T-helper 22 cell (primary cell): ENCODE results near the gene LTBR.
"Not testable (repeated sequence)": the region's sequence is repeated elsewhere in the genome, so short reads cannot be mapped to it uniquely, and the experiment has no call there.

ENCODE experiments used
- DNase-seq: peaks from one replicate; pipeline ENCODE4 v3.0.0-alpha.2; 2020; ENCODE audit warnings: low read depth

LTBR gene

GRCh38 chr12:6425590-6426531 is 41.9 kb downstream of the LTBR start:
- DNase-seq = no peak

- peak; percentile 57 for DNase-seq
These were observed 43.1 kb downstream of the LTBR start for GRCh38 chr12:6426882-6427671.

GRCh38 chr12:6427796-6428195 is 43.8 kb downstream of the LTBR start:
- DNase-seq = not testable (repeated sequence)

- no peak for DNase-seq
These were observed 44.4 kb downstream of the LTBR start for GRCh38 chr12:6428326-6428725.

GRCh38 chr12:6430124-6430989 is 46.4 kb downstream of the LTBR start:
- no peak for DNase-seq

- DNase-seq = no peak
These were observed 49.0 kb downstream of the LTBR start for GRCh38 chr12:6432991-6433390.

- DNase-seq = no peak
These were observed 50.5 kb downstream of the LTBR start for GRCh38 chr12:6434205-6435140.

- no peak for DNase-seq
These were observed 52.2 kb downstream of the LTBR start for GRCh38 chr12:6435961-6436715.

GRCh38 chr12:6437586-6437985 is 53.6 kb downstream of the LTBR start:
- no peak for DNase-seq

GRCh38 chr12:6438345-6438744 is 54.4 kb downstream of the LTBR start:
- DNase-seq = no peak

GRCh38 chr12:6440391-6440790 is 56.4 kb downstream of the LTBR start:
- no peak for DNase-seq
